Smooth muscle cell (in vitro differentiated cells): ENCODE data around the gene TOPORS. TPM values are rescaled to one million over a fixed set of nuclear protein-coding genes. Genes with fewer than 3 reads are reported as not detected.

Experiments used
- DNase-seq: peaks from one replicate; lab custom pipeline; 2025; ENCODE audit not compliant: unreplicated experiment; lab: John Stamatoyannopoulos, UW
- H2AFZ ChIP-seq: fragments of 200-600 bp; sonication (generic); 2 replicates; pipeline ENCODE4 v1.6.0; 2016; ENCODE audit warnings: antibody characterized with exemption, low read depth, mild to moderate bottlenecking
- H3F3A ChIP-seq: fragments of 200-600 bp; sonication (generic); 2 replicates; pipeline ENCODE4 v1.6.0; 2017; ENCODE audit warnings: antibody characterized with exemption, low read depth
- H3K27ac ChIP-seq: fragments of 200-600 bp; sonication (generic); 2 replicates; pipeline ENCODE4 v1.5.1; 2016; ENCODE audit warnings: low read depth, mild to moderate bottlenecking
- H3K27me3 ChIP-seq: fragments of 200-600 bp; sonication (generic); 2 replicates; pipeline ENCODE4 v1.6.1; 2016; ENCODE audit warnings: low read depth, mild to moderate bottlenecking
- H3K36me3 ChIP-seq: fragments of 200-600 bp; sonication (generic); 2 replicates; pipeline ENCODE4 v1.5.1; 2016; ENCODE audit warnings: low read depth
- H3K4me1 ChIP-seq: fragments of 200-600 bp; sonication (generic); 2 replicates; pipeline ENCODE4 v1.5.1; 2016; ENCODE audit warnings: low read depth
- H3K4me2 ChIP-seq: fragments of 200-600 bp; sonication (generic); 2 replicates; pipeline ENCODE4 v1.6.0; 2016; ENCODE audit warnings: mild to moderate bottlenecking
- H3K4me3 ChIP-seq: fragments of 200-600 bp; sonication (generic); 2 replicates; pipeline ENCODE4 v1.5.1; 2016; ENCODE audit warnings: mild to moderate bottlenecking
- H3K79me2 ChIP-seq: fragments of 200-600 bp; sonication (generic); 2 replicates; pipeline ENCODE4 v1.6.0; 2016; ENCODE audit warnings: low read depth, mild to moderate bottlenecking
- H3K9ac ChIP-seq: fragments of 200-600 bp; sonication (generic); 2 replicates; pipeline ENCODE4 v1.6.0; 2016; ENCODE audit warnings: low read depth
- H3K9me3 ChIP-seq: fragments of 200-600 bp; sonication (generic); replicated peaks from 2 replicates; pipeline ENCODE4 v1.5.1; 2016; ENCODE audit warnings: low read depth
- H4K20me1 ChIP-seq: fragments of 200-600 bp; sonication (generic); 2 replicates; pipeline ENCODE4 v1.6.0; 2016; ENCODE audit warnings: low read depth
- CTCF ChIP-seq: fragments of 200-600 bp; sonication (generic); IDR thresholded peaks from 2 replicates; pipeline ENCODE4 v1.5.1; 2017; ENCODE audit warnings: borderline replicate concordance, mild to moderate bottlenecking, antibody characterized with exemption; ENCODE audit not compliant: insufficient read depth, poor library complexity, severe bottlenecking
- WGBS: methylation state at CpG from one replicate; pipeline ENCODE4 v1.1.7; 2016; ENCODE audit warnings: low lambda C conversion rate; 5-methylcytosine and 5-hydroxymethylcytosine counted together
- polyA plus RNA-seq: library from polyadenylated mRNA; unstranded; fragments of >200 nt; fragmentation: Nextera tagmentation; extraction: Ambion mirVana; gene quantifications from 2 replicates; pipeline ENCODE4 v1.2.1, GENCODE V29; 2016
- total RNA-seq: library from RNA; depleted of rRNA; stranded (reverse); fragments of >200 nt; gene quantifications from 2 replicates; pipeline ENCODE4 v1.2.3, GENCODE V29; 2014

The TOPORS gene
- total and polyA plus RNA-seq, 2 experiments from 2014 or later = 14.2 to 25.3 TPM

- Histone ChIP-seq H4K20me1 (no peaks in the 10 kb centered on the region), H3K79me2 (no peaks in the 10 kb centered on the region), H3K27me3 (no peaks in the 10 kb centered on the region), H3K36me3 (no peaks in the 10 kb centered on the region), H3K27ac (no peak overlapping the region), H3K9me3 (no peaks in the 10 kb centered on the region), H3K4me1 (peaks cover 9% of the 10 kb centered on the region), H3K4me2 (no peak overlapping the region), H3K4me3 (no peak overlapping the region), H3K9ac (no peak overlapping the region), H3F3A (no peaks in the 10 kb centered on the region), H2AFZ (no peak overlapping the region)
- 66% methylated on average over 2 of the region's 2 CpGs for WGBS
- TF ChIP-seq CTCF = no peak
- no peak for DNase-seq
Measured at GRCh38 chr9:32584784-32585183, 32.4 kb upstream of the TOPORS start.

GRCh38 chr9:32581512-32582143 lies 29.2 kb upstream of the TOPORS start:
- Histone ChIP-seq H3K27ac (peak overlapping the region; percentile 38), H4K20me1 (no peaks in the 10 kb centered on the region), H3K9ac (no peak overlapping the region), H3F3A (no peaks in the 10 kb centered on the region), H3K79me2 (no peaks in the 10 kb centered on the region), H3K36me3 (no peaks in the 10 kb centered on the region), H3K27me3 (no peaks in the 10 kb centered on the region), H3K4me1 (peaks cover 9% of the 10 kb centered on the region), H2AFZ (peak overlapping the region; percentile 65), H3K4me3 (no peak overlapping the region), H3K9me3 (no peaks in the 10 kb centered on the region), H3K4me2 (peak overlapping the region; percentile 59)
- DNase-seq = no peak
- WGBS = 49% methylated on average over 3 of the region's 3 CpGs
- TF ChIP-seq CTCF = peak; percentile 69

- H3K9ac ChIP-seq = no peak overlapping the region
- 10% methylated on average over 3 of the region's 3 CpGs for WGBS
- H4K20me1 ChIP-seq = no peaks in the 10 kb centered on the region
- DNase-seq = no peak
- no peaks in the 10 kb centered on the region for H3K36me3 ChIP-seq
- peak overlapping the region; percentile 59 for H3K4me2 ChIP-seq
- peak overlapping the region; percentile 38 for H3K27ac ChIP-seq
- no peaks in the 10 kb centered on the region for H3K9me3 ChIP-seq
- H3K4me1 ChIP-seq = peaks cover 9% of the 10 kb centered on the region
- no peak overlapping the region for H3K4me3 ChIP-seq
- peak overlapping the region; percentile 65 for H2AFZ ChIP-seq
- no peaks in the 10 kb centered on the region for H3K79me2 ChIP-seq
- no peak for TF ChIP-seq CTCF
- no peaks in the 10 kb centered on the region for H3F3A ChIP-seq
- no peaks in the 10 kb centered on the region for H3K27me3 ChIP-seq
Measured at GRCh38 chr9:32580631-32581300, 28.4 kb upstream of the TOPORS start.
